ENCODE measurements around the gene DCAF12.

DCAF12 gene

DNA sequence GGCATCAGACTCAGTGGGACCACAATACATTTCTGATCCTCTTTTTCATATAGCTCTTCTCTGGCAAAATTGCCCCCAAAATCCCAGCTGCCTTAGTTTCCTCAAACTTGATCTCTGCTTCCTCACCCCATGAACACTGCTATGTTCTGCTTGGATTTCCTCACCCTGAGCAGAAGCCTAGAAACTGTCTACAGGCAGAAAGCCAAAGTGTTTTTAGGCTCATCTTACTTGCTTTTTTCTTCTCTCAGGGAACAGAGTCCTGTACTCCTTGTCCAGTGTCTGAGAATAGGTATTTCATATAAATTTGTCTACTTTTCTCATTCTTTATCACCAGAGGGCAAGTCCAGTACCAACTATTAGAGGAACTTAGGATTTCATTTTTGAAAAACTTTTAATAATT is 30.8 kb upstream of the DCAF12 start:
- no peak for ATAC-seq
- no peak for TF ChIP-seq OSR1 (CRISPR knock-in tag; IDR thresholded peaks at IDR 0.05)
- TF ChIP-seq TOX (CRISPR knock-in tag; IDR thresholded peaks at IDR 0.05; ENCODE audit: borderline replicate concordance): no peak
- no peak for TF ChIP-seq ISL1 (CRISPR knock-in tag; IDR thresholded peaks at IDR 0.05)
- TF ChIP-seq CSDC2 (CRISPR knock-in tag; IDR thresholded peaks at IDR 0.05): no peak
- no peak for TF ChIP-seq ZNF8 (CRISPR knock-in tag; IDR thresholded peaks at IDR 0.05)
- no peak for TF ChIP-seq ZC3H10 (CRISPR knock-in tag; IDR thresholded peaks at IDR 0.05)
- TF ChIP-seq TCF4 (CRISPR knock-in tag; IDR thresholded peaks at IDR 0.05; ENCODE audit: borderline replicate concordance): no peak
- TF ChIP-seq CSRNP3 (CRISPR knock-in tag; IDR thresholded peaks at IDR 0.05): no peak
- TF ChIP-seq BACH2 (CRISPR knock-in tag; IDR thresholded peaks at IDR 0.05; ENCODE audit: borderline replicate concordance): no peak
- TF ChIP-seq ZNF565 (CRISPR knock-in tag; conservative IDR thresholded peaks at IDR 0.05; ENCODE audit: low read depth): no peak
- TF ChIP-seq ARNTL (CRISPR knock-in tag; IDR thresholded peaks at IDR 0.05; ENCODE audit: borderline replicate concordance, low read depth): no peak

- TF ChIP-seq TCF4 (CRISPR knock-in tag; IDR thresholded peaks at IDR 0.05; ENCODE audit: borderline replicate concordance): no peak
- TF ChIP-seq ARNTL (CRISPR knock-in tag; IDR thresholded peaks at IDR 0.05; ENCODE audit: borderline replicate concordance, low read depth): no peak
- TF ChIP-seq ZNF70 (CRISPR knock-in tag; IDR thresholded peaks at IDR 0.05): peak; percentile 68; the same call in 1 of the 2 replicates
- no peak for TF ChIP-seq ZFP30 (CRISPR knock-in tag; IDR thresholded peaks at IDR 0.05)
- no peak for TF ChIP-seq PPARA (CRISPR knock-in tag; IDR thresholded peaks at IDR 0.05; ENCODE audit: borderline replicate concordance)
- no peak for TF ChIP-seq BACH2 (CRISPR knock-in tag; IDR thresholded peaks at IDR 0.05; ENCODE audit: borderline replicate concordance)
- no peak for TF ChIP-seq OSR1 (CRISPR knock-in tag; IDR thresholded peaks at IDR 0.05)
- TF ChIP-seq CSRNP3 (CRISPR knock-in tag; IDR thresholded peaks at IDR 0.05): no peak
- ATAC-seq: peak; percentile 70
Observed at GRCh38 chr9:34154057-34154456, 27.6 kb upstream of the DCAF12 start.

- TF ChIP-seq ZNF565 (CRISPR knock-in tag; conservative IDR thresholded peaks at IDR 0.05; ENCODE audit: low read depth) (no peak), ESRRG (CRISPR knock-in tag; IDR thresholded peaks at IDR 0.05) (no peak), ZNF70 (CRISPR knock-in tag; IDR thresholded peaks at IDR 0.05) (no peak)
Observed at GRCh38 chr9:34151398-34151797, 24.9 kb upstream of the DCAF12 start.

DNA sequence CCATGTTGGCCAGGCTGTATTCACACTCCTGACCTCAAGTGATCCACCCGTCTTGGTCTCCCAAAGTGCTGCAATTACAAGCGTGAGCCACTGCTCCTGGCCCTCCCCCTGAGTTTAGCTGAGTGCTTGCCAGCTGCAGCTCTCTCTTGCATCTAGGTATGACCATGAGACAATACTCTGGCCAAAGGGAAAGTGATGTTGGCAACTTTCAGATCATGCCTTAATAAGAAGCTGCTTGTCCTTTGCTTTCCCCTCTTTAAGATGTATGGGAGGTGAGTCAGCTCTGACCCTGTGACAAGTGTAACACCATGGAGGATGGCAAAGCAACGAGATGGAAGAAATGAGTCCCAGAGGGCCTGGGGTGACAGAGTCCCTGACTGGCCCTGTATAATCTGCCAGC is 18.7 kb upstream of the DCAF12 start:
- TF ChIP-seq PPARA (CRISPR knock-in tag; IDR thresholded peaks at IDR 0.05; ENCODE audit: borderline replicate concordance) (no peak), TOX (CRISPR knock-in tag; IDR thresholded peaks at IDR 0.05; ENCODE audit: borderline replicate concordance) (no peak), ISL1 (CRISPR knock-in tag; IDR thresholded peaks at IDR 0.05) (no peak), CSDC2 (CRISPR knock-in tag; IDR thresholded peaks at IDR 0.05) (no peak), CREB5 (CRISPR knock-in tag; IDR thresholded peaks at IDR 0.05; ENCODE audit: low read depth) (no peak), ZFP3 (CRISPR knock-in tag; IDR thresholded peaks at IDR 0.05) (no peak), RARB (CRISPR knock-in tag; IDR thresholded peaks at IDR 0.05) (no peak)
- ATAC-seq: peak; percentile 51; the same call in 2 of the 3 replicates

More at GRCh38 chr9:34151398-34151797, 24.9 kb upstream of the DCAF12 start:
- no peak for ATAC-seq

DNA sequence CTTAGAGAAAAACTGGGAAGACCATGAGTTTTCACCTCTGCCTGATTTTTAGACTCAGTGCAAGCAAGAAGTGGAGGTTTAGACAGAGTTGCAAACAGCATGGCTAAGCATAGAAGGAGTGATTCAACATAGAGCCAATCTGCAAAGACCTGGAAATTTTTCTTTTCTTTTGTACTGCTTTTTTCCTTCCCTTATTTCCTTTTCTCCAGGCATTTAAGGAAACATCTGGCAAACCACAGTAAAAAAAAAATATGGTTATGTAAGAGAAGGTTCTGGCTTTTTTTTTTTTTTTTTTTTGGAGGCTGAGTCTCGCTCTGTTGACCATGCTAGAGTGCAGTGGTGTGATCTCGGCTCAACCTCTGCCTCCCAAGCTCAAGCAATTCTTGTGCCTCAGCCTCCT is 16.6 kb upstream of the DCAF12 start:
- no peak for TF ChIP-seq SNAI2 (CRISPR knock-in tag; IDR thresholded peaks at IDR 0.05)
- TF ChIP-seq GLIS3 (CRISPR knock-in tag; IDR thresholded peaks at IDR 0.05): no peak
- no peak for TF ChIP-seq RARB (CRISPR knock-in tag; IDR thresholded peaks at IDR 0.05)
- TF ChIP-seq ZFP30 (CRISPR knock-in tag; IDR thresholded peaks at IDR 0.05): no peak
- TF ChIP-seq ZNF8 (CRISPR knock-in tag; IDR thresholded peaks at IDR 0.05): no peak
- TF ChIP-seq ZNF70 (CRISPR knock-in tag; IDR thresholded peaks at IDR 0.05): no peak
- no peak for ATAC-seq

GRCh38 chr9:34140853-34141252 is 14.4 kb upstream of the DCAF12 start:
- ATAC-seq: no peak
- TF ChIP-seq OSR1 (CRISPR knock-in tag; IDR thresholded peaks at IDR 0.05) (no peak), CSDC2 (CRISPR knock-in tag; IDR thresholded peaks at IDR 0.05) (no peak), CSRNP3 (CRISPR knock-in tag; IDR thresholded peaks at IDR 0.05) (no peak), ISL1 (CRISPR knock-in tag; IDR thresholded peaks at IDR 0.05) (no peak), GLIS3 (CRISPR knock-in tag; IDR thresholded peaks at IDR 0.05) (no peak), ESRRG (CRISPR knock-in tag; IDR thresholded peaks at IDR 0.05) (no peak), ZC3H10 (CRISPR knock-in tag; IDR thresholded peaks at IDR 0.05) (no peak), ZFP3 (CRISPR knock-in tag; IDR thresholded peaks at IDR 0.05) (no peak), TCF4 (CRISPR knock-in tag; IDR thresholded peaks at IDR 0.05; ENCODE audit: borderline replicate concordance) (no peak), BACH2 (CRISPR knock-in tag; IDR thresholded peaks at IDR 0.05; ENCODE audit: borderline replicate concordance) (no peak), ZFP30 (CRISPR knock-in tag; IDR thresholded peaks at IDR 0.05) (no peak)
- TF ChIP-seq, protein P1, sequence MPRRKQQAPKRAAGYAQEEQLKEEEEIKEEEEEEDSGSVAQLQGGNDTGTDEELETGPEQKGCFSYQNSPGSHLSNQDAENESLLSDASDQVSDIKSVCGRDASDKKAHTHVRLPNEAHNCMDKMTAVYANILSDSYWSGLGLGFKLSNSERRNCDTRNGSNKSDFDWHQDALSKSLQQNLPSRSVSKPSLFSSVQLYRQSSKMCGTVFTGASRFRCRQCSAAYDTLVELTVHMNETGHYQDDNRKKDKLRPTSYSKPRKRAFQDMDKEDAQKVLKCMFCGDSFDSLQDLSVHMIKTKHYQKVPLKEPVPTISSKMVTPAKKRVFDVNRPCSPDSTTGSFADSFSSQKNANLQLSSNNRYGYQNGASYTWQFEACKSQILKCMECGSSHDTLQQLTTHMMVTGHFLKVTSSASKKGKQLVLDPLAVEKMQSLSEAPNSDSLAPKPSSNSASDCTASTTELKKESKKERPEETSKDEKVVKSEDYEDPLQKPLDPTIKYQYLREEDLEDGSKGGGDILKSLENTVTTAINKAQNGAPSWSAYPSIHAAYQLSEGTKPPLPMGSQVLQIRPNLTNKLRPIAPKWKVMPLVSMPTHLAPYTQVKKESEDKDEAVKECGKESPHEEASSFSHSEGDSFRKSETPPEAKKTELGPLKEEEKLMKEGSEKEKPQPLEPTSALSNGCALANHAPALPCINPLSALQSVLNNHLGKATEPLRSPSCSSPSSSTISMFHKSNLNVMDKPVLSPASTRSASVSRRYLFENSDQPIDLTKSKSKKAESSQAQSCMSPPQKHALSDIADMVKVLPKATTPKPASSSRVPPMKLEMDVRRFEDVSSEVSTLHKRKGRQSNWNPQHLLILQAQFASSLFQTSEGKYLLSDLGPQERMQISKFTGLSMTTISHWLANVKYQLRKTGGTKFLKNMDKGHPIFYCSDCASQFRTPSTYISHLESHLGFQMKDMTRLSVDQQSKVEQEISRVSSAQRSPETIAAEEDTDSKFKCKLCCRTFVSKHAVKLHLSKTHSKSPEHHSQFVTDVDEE (CRISPR knock-in tag; IDR thresholded peaks at IDR 0.05): no peak

All from SK-N-SH treated with all-trans-retinoic acid at 6 μM for 48 hours (cell line).